Smooth muscle cell (in vitro differentiated cells): ENCODE measurements around the gene COL4A2. TPM values are rescaled to one million over a fixed set of nuclear protein-coding genes. Genes with fewer than 3 reads are reported as not detected.

Source experiments
- DNase-seq: peaks from one replicate; lab custom pipeline; 2025; ENCODE audit not compliant: unreplicated experiment; lab: John Stamatoyannopoulos, UW
- H2AFZ ChIP-seq: fragments of 200-600 bp; sonication (generic); 2 replicates; pipeline ENCODE4 v1.6.0; 2016; ENCODE audit warnings: antibody characterized with exemption, low read depth, mild to moderate bottlenecking
- H3F3A ChIP-seq: fragments of 200-600 bp; sonication (generic); 2 replicates; pipeline ENCODE4 v1.6.0; 2017; ENCODE audit warnings: antibody characterized with exemption, low read depth
- H3K27ac ChIP-seq: fragments of 200-600 bp; sonication (generic); 2 replicates; pipeline ENCODE4 v1.5.1; 2016; ENCODE audit warnings: low read depth, mild to moderate bottlenecking
- H3K27me3 ChIP-seq: fragments of 200-600 bp; sonication (generic); 2 replicates; pipeline ENCODE4 v1.6.1; 2016; ENCODE audit warnings: low read depth, mild to moderate bottlenecking
- H3K36me3 ChIP-seq: fragments of 200-600 bp; sonication (generic); 2 replicates; pipeline ENCODE4 v1.5.1; 2016; ENCODE audit warnings: low read depth
- H3K4me1 ChIP-seq: fragments of 200-600 bp; sonication (generic); 2 replicates; pipeline ENCODE4 v1.5.1; 2016; ENCODE audit warnings: low read depth
- H3K4me2 ChIP-seq: fragments of 200-600 bp; sonication (generic); 2 replicates; pipeline ENCODE4 v1.6.0; 2016; ENCODE audit warnings: mild to moderate bottlenecking
- H3K4me3 ChIP-seq: fragments of 200-600 bp; sonication (generic); 2 replicates; pipeline ENCODE4 v1.5.1; 2016; ENCODE audit warnings: mild to moderate bottlenecking
- H3K79me2 ChIP-seq: fragments of 200-600 bp; sonication (generic); 2 replicates; pipeline ENCODE4 v1.6.0; 2016; ENCODE audit warnings: low read depth, mild to moderate bottlenecking
- H3K9ac ChIP-seq: fragments of 200-600 bp; sonication (generic); 2 replicates; pipeline ENCODE4 v1.6.0; 2016; ENCODE audit warnings: low read depth
- H3K9me3 ChIP-seq: fragments of 200-600 bp; sonication (generic); replicated peaks from 2 replicates; pipeline ENCODE4 v1.5.1; 2016; ENCODE audit warnings: low read depth
- H4K20me1 ChIP-seq: fragments of 200-600 bp; sonication (generic); 2 replicates; pipeline ENCODE4 v1.6.0; 2016; ENCODE audit warnings: low read depth
- CTCF ChIP-seq: fragments of 200-600 bp; sonication (generic); IDR thresholded peaks from 2 replicates; pipeline ENCODE4 v1.5.1; 2017; ENCODE audit warnings: borderline replicate concordance, mild to moderate bottlenecking, antibody characterized with exemption; ENCODE audit not compliant: insufficient read depth, poor library complexity, severe bottlenecking
- WGBS: methylation state at CpG from one replicate; pipeline ENCODE4 v1.1.7; 2016; ENCODE audit warnings: low lambda C conversion rate; 5-methylcytosine and 5-hydroxymethylcytosine counted together
- polyA plus RNA-seq: library from polyadenylated mRNA; unstranded; fragments of >200 nt; fragmentation: Nextera tagmentation; extraction: Ambion mirVana; gene quantifications from 2 replicates; pipeline ENCODE4 v1.2.1, GENCODE V29; 2016
- total RNA-seq: library from RNA; depleted of rRNA; stranded (reverse); fragments of >200 nt; gene quantifications from 2 replicates; pipeline ENCODE4 v1.2.3, GENCODE V29; 2014

The COL4A2 gene
- total and polyA plus RNA-seq, 2 experiments from 2014 or later: 1,456 to 2,786 TPM

- 76% methylated on average over 7 of the region's 7 CpGs for WGBS
- H3K36me3 ChIP-seq: no peaks in the 10 kb centered on the region
- no peak for DNase-seq
- no peak overlapping the region for H2AFZ ChIP-seq
- no peak overlapping the region for H3K9ac ChIP-seq
- no peaks in the 10 kb centered on the region for H3K27me3 ChIP-seq
- peaks cover 56% of the 10 kb centered on the region for H3K79me2 ChIP-seq
- H3K27ac ChIP-seq: peak overlapping the region; percentile 12
- no peaks in the 10 kb centered on the region for H3K9me3 ChIP-seq
- no peak overlapping the region for H3K4me2 ChIP-seq
- H4K20me1 ChIP-seq: peaks cover 19% of the 10 kb centered on the region
- no peaks in the 10 kb centered on the region for H3F3A ChIP-seq
- peak; percentile 11 for TF ChIP-seq CTCF
- H3K4me3 ChIP-seq: no peak overlapping the region
- H3K4me1 ChIP-seq: no peaks in the 10 kb centered on the region
Measured at GRCh38 chr13:110548891-110549794, 242.1 kb downstream of the COL4A2 start.

GRCh38 chr13:110549795-110550160 lies 242.7 kb downstream of the COL4A2 start:
- no peak for TF ChIP-seq CTCF
- H3K9me3 ChIP-seq: no peaks in the 10 kb centered on the region
- no peak for DNase-seq
- peaks cover 57% of the 10 kb centered on the region for H3K79me2 ChIP-seq
- H3K4me1 ChIP-seq: no peaks in the 10 kb centered on the region
- H3F3A ChIP-seq: no peaks in the 10 kb centered on the region
- H2AFZ ChIP-seq: no peak overlapping the region
- H4K20me1 ChIP-seq: peaks cover 25% of the 10 kb centered on the region
- no peaks in the 10 kb centered on the region for H3K27me3 ChIP-seq
- no peak overlapping the region for H3K9ac ChIP-seq
- no peaks in the 10 kb centered on the region for H3K36me3 ChIP-seq
- 95% methylated on average over 11 of the region's 11 CpGs for WGBS
- no peak overlapping the region for H3K27ac ChIP-seq
- H3K4me2 ChIP-seq: no peak overlapping the region
- H3K4me3 ChIP-seq: no peak overlapping the region

- Histone ChIP-seq H3K36me3 (no peaks in the 10 kb centered on the region), H3K4me2 (no peak overlapping the region), H3K27me3 (no peaks in the 10 kb centered on the region), H3K79me2 (peaks cover 60% of the 10 kb centered on the region), H3F3A (no peaks in the 10 kb centered on the region), H3K27ac (no peak overlapping the region), H3K4me3 (no peak overlapping the region), H2AFZ (no peak overlapping the region), H3K4me1 (no peaks in the 10 kb centered on the region), H3K9ac (no peak overlapping the region), H4K20me1 (peaks cover 34% of the 10 kb centered on the region), H3K9me3 (no peaks in the 10 kb centered on the region)
- TF ChIP-seq CTCF: no peak
- WGBS: 82% methylated on average over 11 of the region's 11 CpGs
- no peak for DNase-seq
Measured at GRCh38 chr13:110551284-110551683, 244.2 kb downstream of the COL4A2 start.
